ENCODE measurements around the gene SLC4A4. TPM values are rescaled to one million over a fixed set of nuclear protein-coding genes. Genes with fewer than 3 reads are reported as not detected.

The SLC4A4 gene
- 23.9 TPM for total RNA-seq

DNA sequence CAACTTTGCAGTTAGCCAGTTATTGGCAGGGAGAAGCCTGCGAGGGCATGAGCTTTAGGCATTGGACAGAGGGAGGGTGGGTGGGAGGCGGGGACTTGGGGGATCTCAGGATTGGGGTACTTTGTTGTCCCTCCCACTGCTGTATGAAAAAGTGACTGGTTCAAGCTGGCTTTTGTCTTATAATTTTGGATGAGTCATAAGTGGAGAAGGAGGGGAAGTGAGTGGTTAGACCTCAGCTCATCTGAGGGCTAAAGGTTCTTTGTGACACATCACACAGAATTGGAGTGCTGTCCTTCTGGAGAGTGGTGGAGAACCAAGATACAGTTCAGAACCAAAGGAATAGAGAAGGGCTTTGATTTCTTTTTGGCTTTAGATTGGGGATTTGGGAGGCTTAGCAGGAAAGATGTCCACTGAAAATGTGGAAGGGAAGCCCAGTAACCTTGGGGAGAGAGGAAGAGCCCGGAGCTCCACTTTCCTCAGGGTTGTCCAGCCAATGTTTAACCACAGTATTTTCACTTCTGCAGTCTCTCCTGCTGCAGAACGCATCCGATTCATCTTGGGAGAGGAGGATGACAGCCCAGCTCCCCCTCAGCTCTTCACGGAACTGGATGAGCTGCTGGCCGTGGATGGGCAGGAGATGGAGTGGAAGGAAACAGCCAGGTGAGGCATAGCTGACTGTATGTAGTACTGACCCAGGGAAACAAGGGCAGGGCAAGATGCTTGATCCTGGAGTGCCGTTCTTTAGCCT lies at the start of gene SLC4A4:
Gene SLC4A4 (plus strand): TSS at position 175 of the 748 bp plus-strand sequence.
- DNase-seq: no peak

DNA sequence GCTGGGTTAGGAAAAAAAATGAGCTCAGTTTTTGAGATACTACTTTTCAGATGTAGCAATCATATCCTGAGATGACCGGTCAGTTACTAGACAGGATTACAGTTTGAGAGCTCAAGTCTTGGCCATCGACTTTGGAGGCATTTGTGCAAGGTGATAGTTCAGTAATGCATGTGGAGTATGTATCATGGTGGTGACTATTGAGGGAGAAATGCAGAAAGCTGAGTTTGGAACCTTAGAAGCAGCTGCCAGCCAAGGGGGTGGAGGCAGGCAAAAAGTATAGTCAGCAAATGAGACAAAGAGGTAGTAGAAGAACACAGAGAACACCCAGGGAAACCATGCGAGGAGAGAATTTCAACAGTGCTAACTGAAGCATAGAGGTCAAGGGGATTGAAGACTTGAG lies 48.7 kb upstream of the SLC4A4 start:
- DNase-seq: no peak

DNA sequence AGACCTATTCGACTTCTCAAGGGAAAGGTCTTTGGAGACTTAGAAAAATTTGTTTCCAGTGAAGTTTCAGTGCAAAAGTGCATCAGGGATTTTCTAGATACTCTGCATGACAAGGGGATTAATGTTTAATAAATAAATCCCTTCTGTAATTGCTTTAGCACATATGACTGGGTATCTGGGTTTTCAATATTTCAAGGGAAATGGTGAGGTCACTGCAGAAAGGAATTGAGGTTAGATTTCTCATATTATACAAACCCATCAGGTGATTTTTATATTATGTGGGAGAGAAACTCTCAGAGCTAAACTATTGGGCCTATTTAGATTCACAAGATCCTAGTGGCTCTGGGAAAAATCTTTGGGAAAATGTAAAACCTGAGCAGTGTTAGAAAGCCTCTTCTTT lies 48.3 kb upstream of the SLC4A4 start:
- no peak for DNase-seq

DNA sequence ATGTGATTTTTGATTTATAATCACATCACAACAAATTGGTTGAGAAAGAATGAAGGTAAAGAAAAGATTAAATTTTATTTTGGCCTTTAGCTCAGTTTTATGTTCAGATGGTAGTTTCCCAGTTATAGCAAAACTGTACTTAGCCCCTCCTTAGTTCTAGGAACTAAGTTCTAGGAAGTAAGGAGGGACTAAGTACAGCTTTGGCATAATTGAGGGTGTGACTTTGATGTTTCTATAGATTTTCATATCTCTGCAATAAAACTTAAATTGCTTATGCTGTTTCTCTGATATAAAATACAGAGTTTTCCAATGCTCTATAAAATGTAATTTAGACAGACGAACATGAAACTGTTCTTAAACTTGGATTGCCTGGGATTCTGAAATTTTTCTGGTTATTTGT lies 46.6 kb upstream of the SLC4A4 start:
- no peak for DNase-seq

DNA sequence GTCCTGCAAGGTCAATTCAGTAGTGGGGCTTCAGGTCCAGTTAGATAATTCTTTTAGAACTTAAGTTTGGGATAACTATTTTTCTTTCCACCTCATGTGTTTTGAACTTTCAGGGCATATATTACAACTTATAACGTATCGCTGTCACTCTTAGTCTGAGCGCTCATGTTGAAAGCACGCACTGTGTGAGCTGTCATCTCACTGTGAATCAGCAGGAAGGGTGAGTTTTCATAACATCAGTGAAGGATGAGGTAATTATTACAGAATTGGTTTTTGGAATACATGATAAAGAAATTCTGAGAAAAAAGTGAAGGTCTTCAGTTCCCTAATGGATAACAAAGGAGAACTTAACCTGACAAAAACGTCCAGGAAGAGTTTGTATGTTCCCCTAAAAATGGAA lies 45.1 kb upstream of the SLC4A4 start:
- DNase-seq: no peak

GRCh38 chr4:71294301-71294700 lies 44.5 kb upstream of the SLC4A4 start:
- peak; percentile 28 for DNase-seq

GRCh38 chr4:71296945-71297344 lies 41.9 kb upstream of the SLC4A4 start:
- peak; percentile 33 for DNase-seq

DNA sequence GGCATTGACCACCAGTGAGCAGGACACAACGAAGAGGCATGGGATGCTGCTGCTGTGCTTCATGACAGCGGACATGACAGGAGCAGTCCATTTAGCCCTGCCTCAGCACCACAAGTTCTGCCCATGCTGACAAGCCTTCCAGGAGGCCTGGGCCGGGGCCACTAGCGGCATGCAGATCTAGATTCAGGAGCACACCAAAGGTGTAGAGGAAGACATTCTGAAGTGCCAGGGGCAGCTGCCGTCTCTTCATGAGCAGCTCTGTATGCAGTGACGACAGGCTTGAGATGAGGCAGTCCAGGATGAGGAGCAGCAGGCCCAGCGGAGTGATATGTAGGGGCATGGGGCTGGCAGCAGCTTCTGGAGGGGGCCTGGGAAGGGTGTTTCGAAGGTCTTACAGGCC lies 38.5 kb upstream of the SLC4A4 start:
- no peak for DNase-seq

DNA sequence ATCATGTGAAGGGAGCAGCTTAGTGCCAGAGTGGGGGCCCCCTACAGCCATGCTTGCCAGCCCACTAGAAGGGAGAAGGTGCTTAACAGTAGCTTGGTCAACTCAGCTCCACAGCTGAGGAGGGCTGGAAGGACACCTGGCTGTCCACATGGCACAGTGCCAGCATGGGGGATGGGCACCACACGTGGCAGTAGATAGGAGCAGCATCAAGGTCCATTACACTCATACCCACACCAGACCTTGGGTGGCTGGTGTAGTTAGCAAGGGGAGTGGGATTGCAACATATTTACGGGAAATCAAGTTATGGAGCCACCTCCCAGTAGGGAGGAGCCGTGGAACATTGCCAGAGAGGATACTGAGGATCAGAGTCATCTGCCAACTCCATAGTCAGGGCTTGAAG lies 37.9 kb upstream of the SLC4A4 start:
- DNase-seq: no peak

DNA sequence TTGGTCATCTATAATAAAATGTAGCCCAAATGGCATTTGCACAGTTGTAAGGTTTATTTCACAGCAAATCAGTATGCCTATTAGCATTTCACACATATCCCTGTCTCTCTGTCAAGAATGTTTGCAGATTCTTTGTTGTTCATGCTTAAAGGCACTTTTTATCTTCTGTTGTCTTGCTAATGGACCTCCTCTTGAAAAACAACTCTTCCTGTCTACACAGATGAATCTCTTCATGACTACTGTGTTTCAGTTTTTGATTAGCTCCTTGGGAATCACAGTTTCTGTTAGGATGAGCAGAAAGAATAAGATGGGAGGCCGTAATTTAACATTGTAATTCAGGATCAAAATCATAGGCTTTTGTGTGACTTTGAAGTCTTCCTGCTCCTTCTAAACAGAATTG lies 35.5 kb upstream of the SLC4A4 start:
- no peak for DNase-seq

GRCh38 chr4:71303850-71304249 lies 35.0 kb upstream of the SLC4A4 start:
- DNase-seq: no peak

DNA sequence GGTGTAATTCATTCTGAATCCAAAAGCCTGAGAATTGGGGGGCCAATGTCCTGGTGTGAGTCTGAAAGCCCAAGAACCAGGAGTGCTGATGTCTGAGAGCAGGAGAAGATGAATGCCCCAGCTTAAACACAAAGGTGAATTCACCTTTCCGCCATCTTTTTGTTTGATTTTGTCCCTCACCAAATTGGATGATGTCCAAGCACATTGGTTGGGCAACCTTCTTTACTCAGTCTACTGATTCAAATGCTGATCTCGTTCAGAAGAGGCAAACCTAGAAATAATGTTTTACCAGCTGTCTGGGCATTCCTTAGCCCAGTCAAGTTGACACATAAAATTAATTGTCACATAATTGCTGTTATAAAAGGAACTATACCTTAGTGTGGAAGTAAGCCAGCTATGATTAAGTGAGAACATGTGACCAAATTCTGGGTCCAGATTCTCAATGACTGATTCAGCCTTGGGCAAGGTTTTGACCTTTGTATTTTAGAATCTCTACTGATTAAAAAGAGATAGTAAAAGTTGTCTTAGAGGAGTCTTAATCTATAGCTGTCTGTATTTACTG lies 34.5 kb upstream of the SLC4A4 start:
- no peak for DNase-seq

DNA sequence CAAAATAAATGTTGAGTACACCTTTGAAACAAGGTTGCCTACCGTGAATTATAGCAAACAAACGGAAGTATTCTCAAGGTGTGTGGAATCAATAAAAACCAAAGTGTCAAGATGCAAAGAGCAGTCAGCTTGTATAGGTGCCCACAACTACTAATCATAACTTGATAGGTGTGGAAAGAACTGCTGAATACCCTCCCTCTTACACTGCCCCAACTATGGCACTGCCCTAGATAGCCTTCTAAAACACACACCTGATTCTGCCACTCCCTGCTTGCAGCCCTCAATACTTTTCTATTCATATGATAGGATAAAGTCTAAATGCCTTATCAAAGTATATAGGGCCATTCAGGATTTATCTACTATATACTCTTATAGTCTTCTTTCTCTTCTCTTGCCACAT lies 31.1 kb upstream of the SLC4A4 start:
- DNase-seq: no peak

GRCh38 chr4:71322425-71322824 lies 16.4 kb upstream of the SLC4A4 start:
- no peak for DNase-seq

GRCh38 chr4:71333368-71333767 lies 5.5 kb upstream of the SLC4A4 start:
- no peak for DNase-seq

DNA sequence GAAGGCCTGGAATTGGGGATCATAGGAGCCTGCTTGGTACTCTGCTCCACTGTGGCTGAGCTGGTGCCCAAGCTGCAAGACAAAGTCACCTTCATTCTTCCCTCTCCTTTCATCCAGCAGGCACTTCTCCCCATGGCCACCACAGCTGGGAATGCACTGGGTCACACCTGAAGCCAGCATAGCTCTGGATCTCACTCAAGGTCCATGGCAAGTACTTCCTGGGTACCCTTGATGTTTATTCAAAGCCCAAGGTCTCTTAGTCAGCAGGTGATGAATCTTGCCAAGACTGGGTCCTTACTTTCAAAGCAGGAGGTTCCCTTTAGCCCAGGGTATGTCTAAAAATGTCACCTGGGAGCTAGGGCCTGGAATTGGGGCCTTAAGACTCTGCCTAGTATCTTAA lies 4.9 kb upstream of the SLC4A4 start:
- DNase-seq: no peak

DNA sequence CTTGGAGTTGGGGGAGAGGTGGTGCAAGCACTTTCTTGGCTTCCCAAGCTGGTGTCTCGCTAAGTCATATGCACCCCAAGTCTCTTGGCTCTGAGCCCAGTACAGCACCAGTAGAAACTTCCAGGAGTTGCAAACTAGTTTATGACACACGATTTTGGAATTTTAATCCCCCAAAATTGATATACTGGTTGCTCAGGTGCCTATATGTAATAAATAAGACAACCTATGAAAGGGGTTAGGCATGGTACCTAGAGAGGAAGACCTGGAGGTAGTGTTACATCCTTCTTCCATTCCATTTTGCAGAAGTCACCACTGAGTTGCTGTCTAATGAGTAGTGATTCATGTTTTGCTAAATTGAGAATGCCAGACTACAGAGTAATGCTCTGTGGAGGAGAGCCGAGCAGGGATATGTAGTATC lies 4.3 kb upstream of the SLC4A4 start:
- no peak for DNase-seq

DNA sequence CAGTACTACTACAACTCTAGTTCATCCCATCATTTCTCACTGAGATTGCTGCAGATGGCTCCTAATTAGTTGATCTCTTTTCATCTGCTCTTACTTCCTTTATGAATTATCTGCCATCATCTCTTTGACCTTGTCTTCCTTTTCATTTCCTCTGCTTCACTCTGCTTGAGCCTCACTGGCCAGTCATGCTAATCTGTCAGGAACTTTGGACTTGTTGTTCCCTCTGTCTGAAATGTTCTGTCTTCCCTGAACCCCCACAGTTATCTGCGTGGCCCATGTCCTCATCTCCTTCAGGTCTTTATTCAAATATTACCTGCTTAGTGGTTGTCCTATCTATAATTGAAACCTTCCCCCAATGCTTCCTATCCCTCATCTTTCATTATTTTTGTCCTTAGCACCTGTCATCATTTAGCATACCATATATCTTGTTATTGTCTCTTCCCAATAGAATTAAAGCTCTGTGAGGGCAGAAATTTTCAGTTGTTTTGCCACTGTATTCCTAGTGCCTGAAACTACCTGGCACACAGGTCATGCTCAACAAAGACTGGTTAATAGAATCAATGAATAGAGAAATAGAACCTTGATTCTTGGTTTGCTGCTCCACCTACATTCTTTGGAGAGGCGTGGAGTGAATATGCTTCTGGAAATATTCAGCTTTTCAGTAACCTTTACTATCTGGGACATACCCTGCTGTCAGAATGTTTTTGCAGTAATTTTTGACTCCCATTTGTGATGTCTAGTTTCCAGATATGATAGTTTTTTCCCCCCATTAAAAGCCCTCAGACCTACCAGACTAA lies 5.0 kb downstream of the SLC4A4 start:
- DNase-seq: no peak

- DNase-seq: no peak
Measured at GRCh38 chr4:71346710-71347109, 7.9 kb downstream of the SLC4A4 start.

GRCh38 chr4:71348586-71348985 lies 9.8 kb downstream of the SLC4A4 start:
- no peak for DNase-seq

- DNase-seq: no peak
Measured at GRCh38 chr4:71355045-71355444, 16.2 kb downstream of the SLC4A4 start.

DNA sequence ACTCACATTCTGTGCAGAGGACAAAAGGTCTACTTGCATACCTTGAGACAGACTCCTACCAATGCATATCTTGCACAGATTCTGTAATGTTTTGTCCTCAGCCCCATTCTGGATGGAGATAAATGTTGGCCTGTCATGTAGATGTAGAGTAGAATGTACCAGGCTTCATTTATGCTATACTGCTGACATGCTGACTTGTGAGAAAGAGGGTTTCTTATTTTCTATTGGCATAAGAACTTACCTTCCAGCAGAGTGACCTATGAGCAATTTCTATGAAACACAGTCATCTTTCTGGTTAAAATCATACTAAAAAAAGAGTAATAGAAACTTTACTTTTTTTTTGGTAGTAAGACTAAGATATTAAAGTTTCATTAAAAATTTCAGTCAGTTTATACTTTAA lies 17.2 kb downstream of the SLC4A4 start:
- no peak for DNase-seq

DNA sequence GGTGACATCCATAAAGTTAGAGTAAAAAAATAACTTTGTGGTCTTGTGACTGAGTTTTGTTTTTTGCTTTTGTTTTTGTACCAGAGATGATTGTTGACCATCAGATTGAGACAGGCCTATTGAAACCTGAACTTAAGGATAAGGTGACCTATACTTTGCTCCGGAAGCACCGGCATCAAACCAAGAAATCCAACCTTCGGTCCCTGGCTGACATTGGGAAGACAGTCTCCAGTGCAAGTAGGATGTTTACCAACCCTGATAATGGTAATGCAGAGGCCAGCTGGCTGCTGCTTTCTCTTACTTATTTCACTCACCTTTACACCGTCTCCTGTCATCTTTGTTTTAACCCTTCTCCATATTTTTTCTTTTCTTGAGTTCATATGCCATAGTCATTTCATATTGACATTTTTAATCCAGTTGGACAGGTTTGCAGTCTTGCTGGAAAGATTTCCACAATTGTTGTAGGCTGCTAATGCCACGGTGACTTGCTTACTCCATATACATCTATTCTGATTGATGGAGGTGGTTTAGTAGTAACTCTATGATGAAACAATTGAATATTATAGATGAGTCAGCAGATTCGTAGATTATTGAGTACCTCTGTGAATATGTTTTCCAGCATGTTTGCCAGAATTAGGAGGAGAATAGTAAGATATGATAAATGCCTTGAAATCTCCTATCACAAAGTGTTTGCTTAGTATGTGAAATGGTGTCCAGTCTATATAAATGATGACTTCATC lies 18.3 kb downstream of the SLC4A4 start:
- no peak for DNase-seq

All from tongue (tissue), 2 donors.